Right renal cortex interstitium (tissue), 3 donors: ENCODE data around the gene FLRT1. TPM values are rescaled to one million over a fixed set of nuclear protein-coding genes. Genes with fewer than 3 reads are reported as not detected.

Experiments
- DNase-seq, 3 donors: peaks; one replicate each; pipeline ENCODE4 v3.0.0-alpha.2; 2013; ENCODE audit warnings: low read depth in 3 of 3, low spot score in 2 of 3
- polyA plus RNA-seq, 3 donors: library from polyadenylated mRNA; unstranded; fragments of 120-200 nt; gene quantifications; one replicate each; pipeline ENCODE4 v1.2.1, GENCODE V29; 2013; ENCODE audit not compliant: insufficient read length in 3 of 3

Gene FLRT1
- polyA plus RNA-seq, 3 donors: 2.6 to 2.8 (median 2.7) TPM

DNA sequence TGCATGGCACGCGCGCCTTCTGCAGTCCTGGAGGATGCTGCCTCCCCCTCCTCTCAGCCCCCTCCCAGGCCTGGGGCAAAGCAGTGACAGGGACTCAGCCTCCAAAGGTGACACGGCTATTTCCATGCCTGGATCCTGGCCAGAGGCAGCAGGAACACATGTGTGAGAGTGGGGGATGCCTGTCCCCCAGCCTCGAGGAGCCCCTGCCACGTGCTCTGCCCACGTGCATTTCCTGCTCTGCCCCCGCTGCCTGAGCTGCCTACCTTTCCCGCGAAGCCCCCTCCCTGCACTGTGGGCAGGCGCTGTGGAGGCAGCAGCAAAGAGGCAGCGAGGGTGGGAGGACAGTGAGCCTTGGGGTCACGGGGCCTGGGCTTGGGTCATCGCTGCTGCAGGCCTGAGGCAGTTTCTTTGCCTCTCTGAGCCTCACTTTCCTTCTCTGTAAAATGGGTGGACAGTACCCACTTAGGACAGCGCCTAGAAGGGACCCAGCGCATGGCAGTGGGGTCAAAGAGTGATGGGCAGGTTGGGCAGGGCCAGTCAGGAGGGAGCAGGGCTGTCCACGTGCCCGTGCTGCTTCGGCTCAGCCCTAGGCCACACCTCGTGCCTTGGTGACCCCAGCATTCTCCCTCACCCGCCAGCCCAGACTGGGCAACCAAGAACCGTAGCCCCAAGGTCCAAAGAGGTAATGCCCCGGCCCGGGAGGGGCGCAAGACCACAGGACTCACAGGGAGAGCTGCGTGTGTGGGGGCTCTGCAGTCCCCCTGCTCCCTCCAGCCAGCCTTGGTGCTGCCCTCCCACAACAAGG is 48.6 kb downstream of the FLRT1 start:
- DNase-seq: no peak

DNA sequence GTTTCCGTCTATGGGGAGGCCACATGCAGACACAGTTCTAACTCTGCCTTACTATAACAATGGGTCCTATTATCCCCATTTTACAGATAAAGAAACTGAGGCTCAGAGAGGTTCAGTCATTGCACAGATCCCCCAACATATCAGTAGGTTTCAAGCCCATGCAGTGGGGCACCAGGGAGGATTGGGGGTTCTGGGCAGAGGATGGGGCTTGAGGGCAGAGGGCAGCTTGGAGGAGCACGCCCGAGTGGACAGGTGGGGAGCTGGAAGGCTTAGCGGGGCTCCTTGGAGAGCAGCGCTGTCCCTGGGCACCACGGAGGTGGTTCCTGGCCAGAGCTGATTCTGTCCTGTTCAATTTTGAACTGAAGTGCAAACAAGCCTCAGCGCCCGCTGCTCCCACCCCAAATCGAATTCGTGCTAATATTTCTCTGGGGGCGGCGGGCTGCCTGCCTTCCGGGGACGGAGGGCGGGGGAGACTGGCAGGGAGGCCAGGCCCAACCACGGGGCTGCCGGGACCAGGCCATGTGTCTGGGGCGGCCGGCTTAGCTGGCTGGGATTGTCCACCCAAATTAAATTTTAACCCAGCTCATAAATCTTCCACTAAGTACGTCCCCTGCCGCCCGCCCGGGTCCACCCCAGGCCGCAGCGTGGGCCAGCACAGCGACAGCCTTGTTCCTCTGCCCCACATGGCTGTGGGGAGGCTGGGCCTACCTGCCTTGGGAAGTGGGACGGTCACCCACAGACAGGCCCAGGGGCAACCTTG is 49.4 kb downstream of the FLRT1 start:
- no peak for DNase-seq

Other genes with a start within 250 kb of the FLRT1 start
- 10 to 100 TPM; 21.7 to 26.8 (median 23.4) TPM for gene SPINDOC, start 222.5 kb upstream of the FLRT1 start, polyA plus RNA-seq
- 10 to 100 TPM; 31.2 to 34.4 (median 33.5) TPM for gene MARK2, start 196.8 kb upstream of the FLRT1 start, polyA plus RNA-seq
- 10 to 100 TPM; 10.4 to 11.8 (median 11.4) TPM for gene RCOR2, start 118.8 kb upstream of the FLRT1 start, polyA plus RNA-seq
- gene NAA40, start 96.9 kb upstream of the FLRT1 start, polyA plus RNA-seq: 10 to 100 TPM; 26.5 to 32.0 (median 30.2) TPM
- 100 to 1,000 TPM; 196 to 245 (median 218) TPM for gene COX8A, start 61.3 kb upstream of the FLRT1 start, polyA plus RNA-seq
- 100 to 1,000 TPM in 1 of 3 donors, 10 to 100 TPM in 2; 96.8 to 103 (median 97.5) TPM for gene OTUB1, start 49.5 kb upstream of the FLRT1 start, polyA plus RNA-seq
- gene MACROD1, start 130.2 kb downstream of the FLRT1 start, polyA plus RNA-seq: 10 to 100 TPM; 18.5 to 19.8 (median 18.6) TPM
- gene STIP1, start 150.2 kb downstream of the FLRT1 start, polyA plus RNA-seq: 100 to 1,000 TPM; 188 to 220 (median 209) TPM
- gene FERMT3, start 170.8 kb downstream of the FLRT1 start, polyA plus RNA-seq: 1 to 10 TPM; 4.3 to 6.8 (median 5.6) TPM
- 10 to 100 TPM; 37.0 to 46.2 (median 42.5) TPM for gene TRPT1, start 190.3 kb downstream of the FLRT1 start, polyA plus RNA-seq
- 10 to 100 TPM; 20.6 to 22.0 (median 21.9) TPM for gene NUDT22, start 190.3 kb downstream of the FLRT1 start, polyA plus RNA-seq
- gene DNAJC4, start 194.6 kb downstream of the FLRT1 start, polyA plus RNA-seq: 10 to 100 TPM; 54.5 to 61.9 (median 54.7) TPM
- gene VEGFB, start 198.7 kb downstream of the FLRT1 start, polyA plus RNA-seq: 10 to 100 TPM; 73.8 to 84.8 (median 81.0) TPM
- gene FKBP2, start 205.2 kb downstream of the FLRT1 start, polyA plus RNA-seq: 10 to 100 TPM; 84.9 to 99.3 (median 91.9) TPM
- gene PPP1R14B, start 211.0 kb downstream of the FLRT1 start, polyA plus RNA-seq: 10 to 100 TPM; 52.9 to 73.6 (median 68.0) TPM
- gene PLCB3, start 215.6 kb downstream of the FLRT1 start, polyA plus RNA-seq: 10 to 100 TPM; 10.9 to 12.5 (median 11.1) TPM
- gene BAD, start 248.7 kb downstream of the FLRT1 start, polyA plus RNA-seq: 10 to 100 TPM; 33.6 to 45.9 (median 41.2) TPM
- gene GPR137, start 249.9 kb downstream of the FLRT1 start, polyA plus RNA-seq: 10 to 100 TPM; 20.4 to 29.6 (median 26.5) TPM